ENCODE data around the gene ARF5. TPM values are rescaled to one million over a fixed set of nuclear protein-coding genes. Genes with fewer than 3 reads are reported as not detected.

The ARF5 gene
- total RNA-seq, 4 donors from 2014 or later, result 113 to 162 (median 141) TPM

DNA sequence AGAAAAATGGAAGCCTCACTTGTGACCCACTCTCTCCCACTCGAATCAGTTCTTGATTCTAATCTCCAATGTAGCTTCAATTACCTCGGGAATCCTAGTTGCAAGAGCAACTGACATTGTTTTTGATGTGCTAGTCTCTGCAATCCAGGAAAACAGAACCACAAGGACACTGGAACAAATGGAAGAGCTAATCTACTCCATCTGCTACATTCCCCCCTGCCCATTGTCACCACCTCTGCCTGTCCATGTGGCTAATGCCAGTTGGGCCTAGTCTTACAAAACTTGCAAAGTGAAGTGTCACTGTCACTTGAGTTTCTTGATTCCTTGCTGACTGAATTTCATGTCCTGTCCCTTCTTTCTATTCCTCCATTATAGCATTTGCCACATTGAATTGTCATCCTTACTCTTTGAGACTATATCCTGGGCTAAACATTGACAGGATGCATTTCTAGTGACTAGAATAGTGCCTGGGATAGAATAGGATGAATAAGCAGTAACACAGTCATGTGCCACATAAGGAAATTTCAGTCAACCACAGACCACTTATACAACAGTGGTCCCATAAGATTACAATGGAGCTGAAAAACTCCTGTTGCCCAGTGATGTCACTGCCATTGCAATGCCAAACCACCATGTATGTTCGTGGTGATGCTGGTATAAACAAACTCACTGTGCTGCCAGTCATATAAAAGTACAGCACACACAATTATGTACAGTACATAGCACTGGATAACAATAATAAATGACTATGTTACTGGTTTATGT, 16.3 kb upstream of the ARF5 start:
- H3K27me3 ChIP-seq, result no peaks in the 10 kb centered on the region
- H3K4me1 ChIP-seq, result no peaks in the 10 kb centered on the region
- ATAC-seq, result no peak
- TF ChIP-seq POLR2A (IDR thresholded peaks at IDR 0.05), result no peak
- TF ChIP-seq, protein P1, sequence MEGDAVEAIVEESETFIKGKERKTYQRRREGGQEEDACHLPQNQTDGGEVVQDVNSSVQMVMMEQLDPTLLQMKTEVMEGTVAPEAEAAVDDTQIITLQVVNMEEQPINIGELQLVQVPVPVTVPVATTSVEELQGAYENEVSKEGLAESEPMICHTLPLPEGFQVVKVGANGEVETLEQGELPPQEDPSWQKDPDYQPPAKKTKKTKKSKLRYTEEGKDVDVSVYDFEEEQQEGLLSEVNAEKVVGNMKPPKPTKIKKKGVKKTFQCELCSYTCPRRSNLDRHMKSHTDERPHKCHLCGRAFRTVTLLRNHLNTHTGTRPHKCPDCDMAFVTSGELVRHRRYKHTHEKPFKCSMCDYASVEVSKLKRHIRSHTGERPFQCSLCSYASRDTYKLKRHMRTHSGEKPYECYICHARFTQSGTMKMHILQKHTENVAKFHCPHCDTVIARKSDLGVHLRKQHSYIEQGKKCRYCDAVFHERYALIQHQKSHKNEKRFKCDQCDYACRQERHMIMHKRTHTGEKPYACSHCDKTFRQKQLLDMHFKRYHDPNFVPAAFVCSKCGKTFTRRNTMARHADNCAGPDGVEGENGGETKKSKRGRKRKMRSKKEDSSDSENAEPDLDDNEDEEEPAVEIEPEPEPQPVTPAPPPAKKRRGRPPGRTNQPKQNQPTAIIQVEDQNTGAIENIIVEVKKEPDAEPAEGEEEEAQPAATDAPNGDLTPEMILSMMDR (IDR thresholded peaks at IDR 0.05), result no peak
- TF ChIP-seq POLR2AphosphoS5 (IDR thresholded peaks at IDR 0.05), result no peak
- no peak for TF ChIP-seq EP300 (IDR thresholded peaks at IDR 0.05)
- H3K4me3 ChIP-seq, result no peak overlapping the region
- no peak overlapping the region for H3K27ac ChIP-seq
- H3K36me3 ChIP-seq, result no peaks in the 10 kb centered on the region
- WGBS, 2 donors (ENCODE audit: low coverage in 1 of 2), result 38 to 73% methylated on average over 1 to 3 of the region's 3 CpGs
- no peaks in the 10 kb centered on the region for H3K9me3 ChIP-seq

DNA sequence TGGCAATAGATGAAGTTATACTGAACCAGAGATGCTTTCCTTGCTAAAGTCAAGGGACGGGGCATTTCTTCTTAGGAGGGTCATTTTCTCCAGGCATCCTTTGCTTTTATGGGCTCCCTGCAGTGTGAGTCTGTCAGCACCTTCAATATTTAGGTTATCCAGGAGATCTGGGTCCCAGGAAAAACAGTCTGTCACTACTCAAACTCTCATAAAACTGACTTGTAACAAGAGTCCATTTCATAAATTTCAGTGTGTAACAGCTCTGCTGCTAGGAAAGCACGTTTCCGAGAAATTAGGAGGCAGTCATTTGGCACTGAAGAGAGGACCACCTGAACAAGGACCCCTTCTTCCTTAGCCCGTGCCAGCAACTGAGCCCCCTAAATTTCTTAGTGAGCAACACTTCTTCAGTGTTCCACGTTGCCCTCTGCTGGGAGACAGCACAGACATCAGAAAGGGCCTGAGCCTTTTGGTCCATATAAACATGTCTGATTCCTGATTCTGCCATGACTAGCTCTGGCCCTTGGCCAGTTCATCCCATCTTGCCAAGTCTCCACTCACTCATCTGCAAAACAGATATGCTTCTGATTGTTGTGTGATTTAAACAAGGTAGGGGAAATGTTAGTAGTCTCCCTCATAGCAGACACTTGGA, 10.1 kb upstream of the ARF5 start:
- Histone ChIP-seq H3K27me3 (no peaks in the 10 kb centered on the region), H3K4me1 (peaks cover 0 to 46% (median 21%) of the 10 kb centered on the region in 3 donors), H3K36me3 (peaks cover 0 to 39% of the 10 kb centered on the region in 2 donors), H3K27ac (peak overlapping the region in 3 of 4 donors; percentile 21 to 37 (median 23)), H3K4me3 (no peak overlapping the region), H3K9me3 (no peaks in the 10 kb centered on the region)
- ATAC-seq, result no peak
- WGBS, 2 donors (ENCODE audit: low coverage in 1 of 2), result 58 to 59% methylated on average over 2 to 5 of the region's 5 CpGs
- TF ChIP-seq, protein P1 (IDR thresholded peaks at IDR 0.05), result peak in 2 of 4 experiments; percentile 4 to 15
- TF ChIP-seq POLR2AphosphoS5 (IDR thresholded peaks at IDR 0.05), result no peak

DNA sequence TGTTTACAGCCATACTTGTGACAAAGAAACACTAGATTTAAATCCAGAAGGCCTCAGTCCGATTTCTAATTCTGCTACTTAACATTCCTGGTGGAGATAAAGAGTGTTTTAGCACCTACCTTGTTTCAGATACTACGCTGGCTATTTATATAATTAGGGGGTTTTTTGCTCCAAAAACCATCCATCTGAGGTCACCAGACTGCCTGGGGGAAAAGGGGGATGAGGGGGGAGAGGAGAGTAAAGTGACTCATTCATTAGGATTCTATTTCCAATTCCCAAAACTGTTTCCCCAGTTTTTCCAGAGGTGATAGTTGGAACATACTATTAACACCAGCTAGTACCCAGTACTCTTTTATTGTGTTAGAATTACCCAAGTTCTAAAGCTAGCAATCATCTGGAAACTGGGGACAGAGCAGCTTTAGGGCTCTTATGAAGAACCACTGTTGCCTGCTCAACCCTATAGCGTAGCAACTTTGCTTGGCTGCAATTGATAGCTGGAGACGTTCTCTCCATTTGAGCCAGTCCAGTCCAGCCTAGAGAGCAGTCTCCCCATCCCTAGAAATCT, 9.4 kb upstream of the ARF5 start:
- H3K4me3 ChIP-seq, result no peak overlapping the region
- peaks cover 0 to 40% of the 10 kb centered on the region in 2 donors for H3K36me3 ChIP-seq
- ATAC-seq, result no peak
- no peaks in the 10 kb centered on the region for H3K27me3 ChIP-seq
- H3K27ac ChIP-seq, result peak overlapping the region in 3 of 4 donors; percentile 21 to 37 (median 23)
- 25 to 59% methylated on average over 2 to 4 of the region's 4 CpGs for WGBS, 2 donors (ENCODE audit: low coverage in 1 of 2)
- H3K9me3 ChIP-seq, result no peaks in the 10 kb centered on the region
- peaks cover 2 to 52% (median 28%) of the 10 kb centered on the region in 3 donors for H3K4me1 ChIP-seq
- TF ChIP-seq, protein P1 (IDR thresholded peaks at IDR 0.05), result no peak
- TF ChIP-seq POLR2A (IDR thresholded peaks at IDR 0.05), result no peak
- no peak for TF ChIP-seq POLR2AphosphoS5 (IDR thresholded peaks at IDR 0.05)
- no peak for TF ChIP-seq EP300 (IDR thresholded peaks at IDR 0.05)

DNA sequence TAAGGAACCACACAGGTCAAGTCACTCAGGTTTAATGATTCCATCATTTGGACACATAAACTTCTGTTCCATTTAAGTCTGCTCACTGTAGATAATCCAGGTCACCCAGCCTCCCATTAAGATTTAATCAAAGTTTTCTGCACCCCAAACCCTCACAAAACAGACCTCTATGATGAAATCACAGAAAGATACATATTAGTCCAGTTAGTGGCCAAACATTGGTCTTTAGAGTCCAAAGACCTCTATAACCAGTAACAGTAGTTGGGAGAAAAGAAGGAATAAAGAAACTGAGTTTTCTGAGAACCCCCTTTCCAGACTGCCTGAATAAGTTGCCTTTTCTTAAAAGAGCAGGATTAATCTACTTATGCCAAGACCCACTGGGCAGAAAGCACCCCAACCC, 7.6 kb upstream of the ARF5 start:
- Histone ChIP-seq H3K9me3 (no peaks in the 10 kb centered on the region), H3K4me3 (no peak overlapping the region), H3K27me3 (no peaks in the 10 kb centered on the region), H3K4me1 (peaks cover 10 to 65% (median 38%) of the 10 kb centered on the region in 3 donors), H3K27ac (no peak overlapping the region), H3K36me3 (peaks cover 0 to 40% of the 10 kb centered on the region in 2 donors)
- no peak for ATAC-seq
- TF ChIP-seq, protein P1 (IDR thresholded peaks at IDR 0.05), result no peak
- TF ChIP-seq EP300 (IDR thresholded peaks at IDR 0.05) (no peak), POLR2AphosphoS5 (IDR thresholded peaks at IDR 0.05) (no peak), POLR2A (IDR thresholded peaks at IDR 0.05) (no peak)
